Neural cell (in vitro differentiated cells): ENCODE data around the gene OR2T8. TPM values are rescaled to one million over a fixed set of nuclear protein-coding genes. Genes with fewer than 3 reads are reported as not detected.

Experiments used
- H2AFZ ChIP-seq: fragments of 200-600, 300-800 bp; sonication (generic), shearing (Covaris generic); 2 replicates; pipeline ENCODE4 v1.6.0; 2014; ENCODE audit warnings: low read depth, mild to moderate bottlenecking, antibody characterized with exemption, low read length, moderate library complexity
- H3F3A ChIP-seq: fragments of 200-600 bp; shearing (Covaris generic); 2 replicates; pipeline ENCODE4 v1.6.1; 2016; ENCODE audit warnings: mild to moderate bottlenecking, moderate library complexity, mixed read lengths, antibody characterized with exemption, low read length; ENCODE audit not compliant: insufficient read depth, poor library complexity, severe bottlenecking
- H3K27ac ChIP-seq: fragments of 200-600, 300-800 bp; sonication (generic), shearing (Covaris generic); 2 replicates; pipeline ENCODE4 v1.5.1; 2014; ENCODE audit warnings: mild to moderate bottlenecking, low read length, moderate library complexity
- H3K27me3 ChIP-seq: fragments of 300-800, 200-600 bp; sonication (generic), shearing (Covaris generic); 2 replicates; pipeline ENCODE4 v1.6.0; 2014; ENCODE audit warnings: mild to moderate bottlenecking, low read depth, low read length, moderate library complexity; ENCODE audit not compliant: insufficient read depth
- H3K36me3 ChIP-seq: fragments of 300-800, 200-600 bp; sonication (generic), shearing (Covaris generic); 2 replicates; pipeline ENCODE4 v1.5.1; 2014; ENCODE audit warnings: mild to moderate bottlenecking, antibody characterized with exemption, low read length, moderate library complexity; ENCODE audit not compliant: insufficient read depth
- H3K4me2 ChIP-seq: fragments of 300-800, 200-600 bp; sonication (generic), shearing (Covaris generic); 2 replicates; pipeline ENCODE4 v1.6.0; 2014; ENCODE audit warnings: mild to moderate bottlenecking, low read length
- H3K4me3 ChIP-seq: fragments of 300-800, 200-600 bp; sonication (generic), shearing (Covaris generic); 2 replicates; pipeline ENCODE4 v1.5.1; 2014; ENCODE audit warnings: mild to moderate bottlenecking, low read length, moderate library complexity
- H3K79me2 ChIP-seq: fragments of 200-600 bp; shearing (Covaris generic); replicated peaks from 2 replicates; pipeline ENCODE4 v1.6.0; 2014; ENCODE audit warnings: mild to moderate bottlenecking, low read length, moderate library complexity; ENCODE audit not compliant: insufficient read depth
- H3K9ac ChIP-seq: fragments of 300-800, 200-600 bp; sonication (generic), shearing (Covaris generic); 2 replicates; pipeline ENCODE4 v1.6.1; 2016; ENCODE audit warnings: mild to moderate bottlenecking, low read length, mixed read lengths
- H3K9me2 ChIP-seq: fragments of 200-600 bp; shearing (Covaris generic); 2 replicates; pipeline ENCODE4 v1.6.1; 2016; ENCODE audit warnings: mild to moderate bottlenecking, low read length, mixed read lengths; ENCODE audit not compliant: insufficient read depth
- H3K9me3 ChIP-seq: fragments of 200-600, 300-800 bp; sonication (generic), shearing (Covaris generic); 2 replicates; pipeline ENCODE4 v1.6.1; 2016; ENCODE audit warnings: mild to moderate bottlenecking, mixed run types, low read length, moderate library complexity, mixed read lengths
- H4K20me1 ChIP-seq: fragments of 200-600 bp; shearing (Covaris generic); 2 replicates; pipeline ENCODE4 v1.6.1; 2016; ENCODE audit warnings: mild to moderate bottlenecking, mixed run types; ENCODE audit not compliant: insufficient read depth
- EP300 ChIP-seq: fragments of 450-650 bp; conservative IDR thresholded peaks from 2 replicates; pipeline ENCODE4 v1.6.1; 2014; ENCODE audit warnings: antibody characterized with exemption, mild to moderate bottlenecking, moderate library complexity; ENCODE audit not compliant: poor library complexity, severe bottlenecking
- EZH2 ChIP-seq: fragments of 200-600, 300-800 bp; shearing (Covaris generic), sonication (generic); IDR thresholded peaks from 2 replicates; pipeline ENCODE4 v1.6.1; 2014; ENCODE audit warnings: antibody characterized with exemption, low read length, borderline replicate concordance, mild to moderate bottlenecking; ENCODE audit not compliant: insufficient read depth, poor library complexity, severe bottlenecking
- MXI1 ChIP-seq: fragments of 450-650 bp; conservative IDR thresholded peaks from 2 replicates; pipeline ENCODE4 v1.6.1; 2014; ENCODE audit warnings: antibody characterized with exemption, mild to moderate bottlenecking; ENCODE audit not compliant: poor library complexity, severe bottlenecking
- POLR2AphosphoS5 ChIP-seq: IDR thresholded peaks from 2 replicates; pipeline ENCODE4 v1.6.1; 2012
- RAD21 ChIP-seq: fragments of 450-650 bp; conservative IDR thresholded peaks from 2 replicates; pipeline ENCODE4 v1.6.1; 2014; ENCODE audit warnings: antibody characterized with exemption, mild to moderate bottlenecking, moderate library complexity
- SMC3 ChIP-seq: fragments of 450-650 bp; conservative IDR thresholded peaks from 2 replicates; pipeline ENCODE4 v1.6.1; 2014; ENCODE audit warnings: antibody characterized with exemption, mild to moderate bottlenecking, moderate library complexity; ENCODE audit not compliant: poor library complexity
- TAF1 ChIP-seq: IDR thresholded peaks from 2 replicates; pipeline ENCODE4 v1.6.1; 2012; ENCODE audit warnings: low read depth
- polyA plus RNA-seq: library from polyadenylated mRNA; depleted of rRNA; stranded (reverse); fragments of >200 nt; gene quantifications from 2 replicates; pipeline ENCODE4 v1.2.3, GENCODE V29; 2014
- TF ChIP-seq, protein P1 (sequence below): fragments of 450-650 bp; IDR thresholded peaks from 2 replicates; pipeline ENCODE4 v1.5.1; 2014; ENCODE audit warnings: antibody characterized with exemption, mild to moderate bottlenecking, moderate library complexity; ENCODE audit not compliant: poor library complexity, severe bottlenecking
- TF ChIP-seq, protein P2 (sequence below): IDR thresholded peaks from 2 replicates; pipeline ENCODE4 v1.6.1; 2012; ENCODE audit warnings: borderline replicate concordance

The OR2T8 gene
- polyA plus RNA-seq, 1 donor from 2014 or later: not detected

DNA sequence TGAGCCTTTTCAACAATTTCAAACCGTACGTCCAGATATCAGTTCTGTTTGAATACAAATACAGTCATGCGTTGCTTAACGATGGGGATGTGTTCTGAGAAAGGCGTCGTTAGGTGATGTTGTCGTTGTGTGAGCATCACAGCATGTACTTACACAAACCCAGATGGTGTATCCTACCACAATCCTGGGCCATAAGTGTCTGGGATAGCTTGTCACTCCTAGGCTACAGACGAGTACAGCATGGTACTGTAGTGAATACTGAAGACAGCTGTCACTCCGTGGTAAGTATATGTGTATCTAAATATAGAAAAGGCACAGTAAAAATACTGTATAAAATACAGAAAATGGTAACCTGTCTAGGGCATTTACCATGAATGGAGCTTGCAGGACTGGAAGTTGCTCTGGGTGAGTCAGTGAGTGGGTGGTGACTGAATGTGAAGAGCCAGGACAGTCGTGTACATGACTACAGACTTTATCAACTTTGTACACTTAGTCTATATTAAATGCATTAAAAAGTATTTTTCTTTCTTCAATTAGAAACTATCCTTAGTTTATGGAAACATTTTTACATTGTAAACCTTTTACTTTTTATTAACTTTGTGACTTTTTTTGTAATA, 35.1 kb upstream of the OR2T8 start:
- no peaks in the 10 kb centered on the region for H3K27me3 ChIP-seq
- no peaks in the 10 kb centered on the region for H3K79me2 ChIP-seq
- H3K36me3 ChIP-seq: no peaks in the 10 kb centered on the region
- H2AFZ ChIP-seq: no peak overlapping the region
- no peak overlapping the region for H3K4me2 ChIP-seq
- H3K9ac ChIP-seq: no peak overlapping the region
- H3K27ac ChIP-seq: no peak overlapping the region
- H3K4me3 ChIP-seq: no peak overlapping the region
- no peaks in the 10 kb centered on the region for H3K9me2 ChIP-seq
- no peaks in the 10 kb centered on the region for H4K20me1 ChIP-seq
- TF ChIP-seq POLR2AphosphoS5: no peak
- no peak for TF ChIP-seq EZH2
- TF ChIP-seq SMC3: no peak
- TF ChIP-seq RAD21: no peak
- TF ChIP-seq TAF1: no peak
- TF ChIP-seq MXI1: no peak
- TF ChIP-seq, protein P1, sequence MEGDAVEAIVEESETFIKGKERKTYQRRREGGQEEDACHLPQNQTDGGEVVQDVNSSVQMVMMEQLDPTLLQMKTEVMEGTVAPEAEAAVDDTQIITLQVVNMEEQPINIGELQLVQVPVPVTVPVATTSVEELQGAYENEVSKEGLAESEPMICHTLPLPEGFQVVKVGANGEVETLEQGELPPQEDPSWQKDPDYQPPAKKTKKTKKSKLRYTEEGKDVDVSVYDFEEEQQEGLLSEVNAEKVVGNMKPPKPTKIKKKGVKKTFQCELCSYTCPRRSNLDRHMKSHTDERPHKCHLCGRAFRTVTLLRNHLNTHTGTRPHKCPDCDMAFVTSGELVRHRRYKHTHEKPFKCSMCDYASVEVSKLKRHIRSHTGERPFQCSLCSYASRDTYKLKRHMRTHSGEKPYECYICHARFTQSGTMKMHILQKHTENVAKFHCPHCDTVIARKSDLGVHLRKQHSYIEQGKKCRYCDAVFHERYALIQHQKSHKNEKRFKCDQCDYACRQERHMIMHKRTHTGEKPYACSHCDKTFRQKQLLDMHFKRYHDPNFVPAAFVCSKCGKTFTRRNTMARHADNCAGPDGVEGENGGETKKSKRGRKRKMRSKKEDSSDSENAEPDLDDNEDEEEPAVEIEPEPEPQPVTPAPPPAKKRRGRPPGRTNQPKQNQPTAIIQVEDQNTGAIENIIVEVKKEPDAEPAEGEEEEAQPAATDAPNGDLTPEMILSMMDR: no peak
- TF ChIP-seq, protein P2, sequence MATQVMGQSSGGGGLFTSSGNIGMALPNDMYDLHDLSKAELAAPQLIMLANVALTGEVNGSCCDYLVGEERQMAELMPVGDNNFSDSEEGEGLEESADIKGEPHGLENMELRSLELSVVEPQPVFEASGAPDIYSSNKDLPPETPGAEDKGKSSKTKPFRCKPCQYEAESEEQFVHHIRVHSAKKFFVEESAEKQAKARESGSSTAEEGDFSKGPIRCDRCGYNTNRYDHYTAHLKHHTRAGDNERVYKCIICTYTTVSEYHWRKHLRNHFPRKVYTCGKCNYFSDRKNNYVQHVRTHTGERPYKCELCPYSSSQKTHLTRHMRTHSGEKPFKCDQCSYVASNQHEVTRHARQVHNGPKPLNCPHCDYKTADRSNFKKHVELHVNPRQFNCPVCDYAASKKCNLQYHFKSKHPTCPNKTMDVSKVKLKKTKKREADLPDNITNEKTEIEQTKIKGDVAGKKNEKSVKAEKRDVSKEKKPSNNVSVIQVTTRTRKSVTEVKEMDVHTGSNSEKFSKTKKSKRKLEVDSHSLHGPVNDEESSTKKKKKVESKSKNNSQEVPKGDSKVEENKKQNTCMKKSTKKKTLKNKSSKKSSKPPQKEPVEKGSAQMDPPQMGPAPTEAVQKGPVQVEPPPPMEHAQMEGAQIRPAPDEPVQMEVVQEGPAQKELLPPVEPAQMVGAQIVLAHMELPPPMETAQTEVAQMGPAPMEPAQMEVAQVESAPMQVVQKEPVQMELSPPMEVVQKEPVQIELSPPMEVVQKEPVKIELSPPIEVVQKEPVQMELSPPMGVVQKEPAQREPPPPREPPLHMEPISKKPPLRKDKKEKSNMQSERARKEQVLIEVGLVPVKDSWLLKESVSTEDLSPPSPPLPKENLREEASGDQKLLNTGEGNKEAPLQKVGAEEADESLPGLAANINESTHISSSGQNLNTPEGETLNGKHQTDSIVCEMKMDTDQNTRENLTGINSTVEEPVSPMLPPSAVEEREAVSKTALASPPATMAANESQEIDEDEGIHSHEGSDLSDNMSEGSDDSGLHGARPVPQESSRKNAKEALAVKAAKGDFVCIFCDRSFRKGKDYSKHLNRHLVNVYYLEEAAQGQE: no peak
- no peak for TF ChIP-seq EP300
- no peaks in the 10 kb centered on the region for H3F3A ChIP-seq
- H3K9me3 ChIP-seq: no peaks in the 10 kb centered on the region

DNA sequence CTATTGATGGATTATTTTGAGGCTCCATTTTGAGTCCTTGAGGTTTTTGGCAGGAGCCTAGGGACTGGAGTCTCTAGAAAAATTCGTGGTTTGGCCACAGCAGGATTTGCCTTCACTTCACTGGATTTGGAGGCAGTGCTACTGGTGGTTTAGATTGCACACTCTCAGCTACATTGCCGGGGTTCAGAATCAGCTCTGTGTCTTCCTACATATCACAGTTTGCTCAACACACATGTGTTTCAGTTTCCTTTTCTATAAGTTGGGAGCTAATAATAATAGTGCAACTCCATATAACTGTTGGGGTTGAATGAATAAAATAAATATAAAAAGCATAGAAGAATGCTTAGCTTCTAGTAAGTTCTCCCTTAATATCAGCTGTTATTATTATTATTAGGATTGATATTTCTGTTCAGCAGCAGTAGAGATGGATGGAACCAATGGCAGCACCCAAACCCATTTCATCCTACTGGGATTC, 24.9 kb upstream of the OR2T8 start, which contains the start of gene OR2W3:
Gene OR2W3 (plus strand): TSS at position 425 of the 475 bp plus-strand sequence. CDS start 0 bp downstream, at position 425.
- Histone ChIP-seq H3K79me2 (no peaks in the 10 kb centered on the region), H4K20me1 (no peaks in the 10 kb centered on the region), H3K4me2 (no peak within 1 kb of the TSS), H3K9ac (no peak within 1 kb of the TSS), H3K27ac (no peak within 1 kb of the TSS), H3K27me3 (no peaks in the 10 kb centered on the region), H3F3A (no peaks in the 10 kb centered on the region), H3K9me2 (no peaks in the 10 kb centered on the region), H2AFZ (no peak within 1 kb of the TSS), H3K36me3 (no peaks in the 10 kb centered on the region), H3K4me3 (no peak within 1 kb of the TSS), H3K9me3 (no peaks in the 10 kb centered on the region)
- TF ChIP-seq RAD21: no peak
